Measurements from ENCODE around the gene ARNT2.

Gene ARNT2

GRCh38 chr15:80561500-80561899 is 157.3 kb downstream of the ARNT2 start:
- Histone ChIP-seq H3K36me3 (no peaks in the 10 kb centered on the region), H3K4me1 (no peaks in the 10 kb centered on the region), H3K9me3 (no peaks in the 10 kb centered on the region), H3K27me3 (no peaks in the 10 kb centered on the region), H3K4me3 (ENCODE audit: low read depth, low read length) (no peak overlapping the region)
- TF ChIP-seq CTCF (IDR thresholded peaks at IDR 0.05; ENCODE audit: low read depth, low read length): no peak
- DNase-seq: no peak

- Histone ChIP-seq H3K4me1 (no peaks in the 10 kb centered on the region), H3K9me3 (no peaks in the 10 kb centered on the region), H3K4me3 (ENCODE audit: low read depth, low read length) (no peak overlapping the region), H3K27me3 (no peaks in the 10 kb centered on the region), H3K36me3 (no peaks in the 10 kb centered on the region)
- DNase-seq: no peak
- no peak for TF ChIP-seq CTCF (IDR thresholded peaks at IDR 0.05; ENCODE audit: low read depth, low read length)
These were observed 157.9 kb downstream of the ARNT2 start for GRCh38 chr15:80562033-80562432.

- no peaks in the 10 kb centered on the region for H3K9me3 ChIP-seq
- no peaks in the 10 kb centered on the region for H3K4me1 ChIP-seq
- H3K4me3 ChIP-seq (ENCODE audit: low read depth, low read length): no peak overlapping the region
- no peaks in the 10 kb centered on the region for H3K36me3 ChIP-seq
- no peak for TF ChIP-seq CTCF (IDR thresholded peaks at IDR 0.05; ENCODE audit: low read depth, low read length)
- H3K27me3 ChIP-seq: no peaks in the 10 kb centered on the region
- no peak for DNase-seq
These were observed 158.7 kb downstream of the ARNT2 start for GRCh38 chr15:80562846-80563245.

- H3K36me3 ChIP-seq: no peaks in the 10 kb centered on the region
- H3K4me3 ChIP-seq (ENCODE audit: low read depth, low read length): no peak overlapping the region
- TF ChIP-seq CTCF (IDR thresholded peaks at IDR 0.05; ENCODE audit: low read depth, low read length): no peak
- no peaks in the 10 kb centered on the region for H3K9me3 ChIP-seq
- no peak for DNase-seq
- H3K27me3 ChIP-seq: no peaks in the 10 kb centered on the region
- H3K4me1 ChIP-seq: no peaks in the 10 kb centered on the region
These were observed 159.3 kb downstream of the ARNT2 start for GRCh38 chr15:80563372-80563997.

GRCh38 chr15:80564056-80564455 is 159.9 kb downstream of the ARNT2 start:
- no peaks in the 10 kb centered on the region for H3K36me3 ChIP-seq
- H3K4me3 ChIP-seq (ENCODE audit: low read depth, low read length): no peak overlapping the region
- H3K9me3 ChIP-seq: no peaks in the 10 kb centered on the region
- no peaks in the 10 kb centered on the region for H3K4me1 ChIP-seq
- no peak for TF ChIP-seq CTCF (IDR thresholded peaks at IDR 0.05; ENCODE audit: low read depth, low read length)
- no peaks in the 10 kb centered on the region for H3K27me3 ChIP-seq
- no peak for DNase-seq

- no peak for DNase-seq
- no peak for TF ChIP-seq CTCF (IDR thresholded peaks at IDR 0.05; ENCODE audit: low read depth, low read length)
- Histone ChIP-seq H3K27me3 (no peaks in the 10 kb centered on the region), H3K4me3 (ENCODE audit: low read depth, low read length) (no peak overlapping the region), H3K36me3 (no peaks in the 10 kb centered on the region), H3K9me3 (no peaks in the 10 kb centered on the region), H3K4me1 (no peaks in the 10 kb centered on the region)
These were observed 161.2 kb downstream of the ARNT2 start for GRCh38 chr15:80565398-80565797.
